Mesenteric fat pad (tissue), 1 donor: ENCODE results near the gene RBM6. TPM values are rescaled to one million over a fixed set of nuclear protein-coding genes. Genes with fewer than 3 reads are reported as not detected.

Experiments
- DNase-seq: peaks from one replicate; pipeline ENCODE4 v3.0.0-alpha.2; 2020; ENCODE audit warnings: low spot score
- total RNA-seq: library from RNA; stranded (reverse); fragmentation: NEBNext Ultra II Directional; extraction: Animal tissue kit (Norgen Biotek cat#: 25700); gene quantifications from one replicate; pipeline ENCODE4 v1.2.1, GENCODE V29; 2021
- donor health status: DM: yes; HTN: yes; CAD: no.

RBM6 gene
- total RNA-seq, 1 donor from 2014 or later = 79.6 TPM

GRCh38 chr3:50088725-50089608 lies 149.0 kb downstream of the RBM6 start, which contains the start of gene RBM5:
Gene RBM5 (plus strand): TSS chr3:50088919. CDS start chr3:50090435, 1,516 bp downstream.
- peak; percentile 97 for DNase-seq

DNA sequence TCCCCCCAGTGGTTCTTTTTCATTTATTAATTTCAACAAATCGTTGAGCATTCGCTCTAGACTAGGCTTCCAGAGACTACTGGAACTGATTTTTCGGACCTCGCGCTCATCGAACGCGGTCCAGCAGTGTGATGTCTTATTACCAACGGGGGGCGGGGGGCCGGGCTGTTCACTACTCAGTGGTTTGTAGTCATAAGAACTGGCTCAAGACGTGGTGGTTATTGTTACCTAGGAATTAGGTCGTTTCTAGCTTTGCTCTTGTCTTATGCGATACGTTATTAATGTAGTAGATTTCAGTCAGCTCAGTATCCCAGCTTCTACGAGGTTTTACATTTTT lies 149.6 kb downstream of the RBM6 start:
- no peak for DNase-seq

GRCh38 chr3:50090984-50091383 lies 151.0 kb downstream of the RBM6 start:
- no peak for DNase-seq

DNA sequence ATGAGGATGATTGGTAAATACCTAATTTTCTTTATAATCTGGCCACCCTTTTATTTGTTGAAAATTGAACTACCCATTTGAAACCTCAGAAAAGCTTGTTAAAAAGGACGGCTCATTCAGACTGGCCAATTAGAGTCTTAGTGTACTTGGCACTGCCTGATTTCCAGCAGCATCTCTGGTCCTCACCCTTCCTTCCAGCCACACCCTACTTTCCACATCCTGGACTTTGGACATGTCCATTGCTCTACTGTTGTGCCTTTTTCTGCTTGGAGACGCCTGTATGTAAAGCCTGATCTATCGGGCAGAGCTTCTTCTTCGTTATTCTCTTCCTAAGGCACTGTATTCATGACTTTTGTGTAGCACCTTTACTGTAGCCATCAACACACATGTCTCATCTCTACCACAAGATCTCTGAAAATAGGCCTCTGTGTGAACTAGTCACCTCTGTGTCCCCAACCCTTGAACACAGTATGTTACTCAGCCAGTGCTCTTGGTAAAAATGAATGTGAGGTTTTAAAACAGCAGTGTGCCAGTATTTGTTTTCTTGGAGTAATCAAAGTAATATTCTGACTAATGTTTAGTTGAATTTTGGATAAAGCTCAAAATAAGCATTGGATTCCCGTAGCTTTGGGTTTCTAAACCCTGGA lies 155.5 kb downstream of the RBM6 start:
- DNase-seq = no peak

DNA sequence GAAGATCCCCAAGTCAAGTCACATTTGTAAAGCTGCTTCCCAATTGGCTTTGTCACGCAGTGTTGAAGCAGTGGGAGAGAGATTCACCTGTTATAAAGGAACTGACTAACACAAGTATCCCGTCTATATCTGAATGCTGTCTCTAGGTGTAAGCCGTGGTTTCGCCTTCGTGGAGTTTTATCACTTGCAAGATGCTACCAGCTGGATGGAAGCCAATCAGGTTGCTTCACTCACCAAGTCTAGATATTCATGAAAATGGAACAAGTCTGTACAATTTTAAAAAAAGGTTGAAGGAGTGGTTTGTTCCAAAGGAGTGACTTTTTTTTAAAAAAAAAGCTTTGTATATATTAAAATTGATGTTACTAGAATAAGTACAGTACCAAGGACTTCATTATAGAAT lies 160.4 kb downstream of the RBM6 start:
- no peak for DNase-seq

DNA sequence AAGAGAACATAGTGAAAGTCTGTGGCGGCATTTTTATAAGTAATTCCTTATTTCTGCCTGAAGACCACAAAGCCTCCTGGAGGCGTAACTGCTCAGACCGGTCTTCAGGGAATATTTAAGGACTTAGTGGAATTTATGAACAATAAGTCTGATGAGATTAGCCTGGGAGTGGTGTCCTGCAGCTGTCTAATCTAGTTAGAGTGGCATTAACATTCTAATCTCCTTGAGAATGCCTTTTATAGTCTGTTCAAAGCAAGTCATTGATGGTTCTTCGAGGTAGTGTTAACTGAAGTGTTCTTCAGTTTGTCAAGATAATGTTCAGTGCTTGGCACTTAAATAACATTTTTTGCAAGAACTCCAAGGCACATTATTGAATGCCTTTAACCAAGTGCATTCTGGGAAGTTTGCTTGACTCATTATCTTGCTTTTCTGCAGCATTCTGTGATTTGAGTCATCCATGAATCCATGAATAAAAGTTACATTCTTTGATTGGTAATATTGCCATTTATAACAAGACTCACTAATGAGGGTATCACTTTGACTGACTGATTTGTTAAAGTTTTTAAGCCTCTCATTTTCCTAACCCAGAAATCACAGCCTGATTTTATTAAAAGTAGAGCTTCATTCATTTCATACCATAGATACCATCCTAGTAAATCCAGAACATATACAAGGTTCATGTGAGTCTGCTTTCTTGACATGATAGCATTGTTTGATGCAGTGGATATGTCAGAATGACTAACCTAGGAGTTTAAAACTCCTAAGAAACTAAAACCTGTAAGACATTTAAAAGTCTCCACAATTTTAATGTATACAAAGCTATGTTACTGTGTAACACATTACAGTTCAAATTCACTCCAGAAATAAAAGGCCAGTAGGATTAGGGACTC lies 161.3 kb downstream of the RBM6 start:
- no peak for DNase-seq

- DNase-seq = no peak
Observed at GRCh38 chr3:50102558-50102957, 162.6 kb downstream of the RBM6 start.

GRCh38 chr3:50111757-50112156 lies 171.8 kb downstream of the RBM6 start:
- no peak for DNase-seq

GRCh38 chr3:50112462-50112861 lies 172.5 kb downstream of the RBM6 start:
- DNase-seq = no peak

GRCh38 chr3:50117120-50117519 lies 177.2 kb downstream of the RBM6 start:
- DNase-seq = no peak

DNA sequence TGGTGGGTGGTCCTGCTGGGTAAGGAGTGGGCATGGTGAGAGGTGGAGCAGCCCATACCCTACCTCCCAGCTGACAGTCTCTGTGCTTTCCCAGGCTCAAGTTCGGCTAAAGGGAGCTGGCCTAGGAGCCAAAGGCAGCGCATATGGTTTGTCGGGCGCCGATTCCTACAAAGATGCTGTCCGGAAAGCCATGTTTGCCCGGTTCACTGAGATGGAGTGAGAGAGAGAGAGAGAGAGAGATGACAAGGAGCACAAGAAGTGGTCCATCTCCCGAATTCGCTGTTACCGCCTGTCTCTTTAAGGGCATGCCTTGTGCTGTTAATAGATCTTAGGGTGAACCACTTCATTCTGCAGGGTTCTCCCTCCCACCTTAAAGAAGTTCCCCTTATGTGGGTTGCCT lies 178.3 kb downstream of the RBM6 start:
- no peak for DNase-seq

- DNase-seq = no peak
Observed at GRCh38 chr3:50119786-50120185, 179.8 kb downstream of the RBM6 start.

DNA sequence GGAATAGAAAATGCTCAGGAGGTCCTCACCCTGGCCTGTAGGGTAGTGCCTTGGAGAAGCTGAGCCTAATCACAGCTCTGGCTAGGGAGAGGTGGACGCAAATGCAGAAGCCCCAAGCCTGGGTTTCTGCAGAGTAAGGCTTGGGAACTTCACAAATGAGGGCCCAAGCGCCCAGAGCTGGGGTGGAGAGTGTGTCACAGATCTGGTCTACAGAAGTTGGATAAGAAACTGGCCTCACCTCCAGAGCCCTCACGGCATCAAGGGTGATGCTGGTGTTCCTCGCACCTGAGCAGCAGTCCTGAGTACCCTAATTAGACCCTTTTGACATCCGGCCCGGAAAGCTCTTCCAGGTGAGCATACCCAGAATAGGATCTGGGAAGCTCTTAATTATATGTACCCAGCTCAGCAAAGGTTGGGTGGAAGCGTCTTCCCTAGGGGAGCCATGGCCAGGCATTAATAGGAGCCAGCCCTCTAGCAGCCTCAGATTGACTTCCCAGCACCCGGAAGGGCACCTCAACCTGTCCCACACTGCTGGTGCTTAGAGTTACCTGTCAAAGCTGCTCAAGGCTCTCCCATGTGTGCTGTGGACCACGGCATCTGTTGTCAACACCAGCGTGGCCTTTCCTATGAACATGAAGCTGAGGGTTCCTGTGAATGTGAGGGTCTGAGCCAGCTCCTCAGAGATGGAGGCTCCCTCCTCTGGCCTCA lies 180.6 kb downstream of the RBM6 start:
- no peak for DNase-seq

DNA sequence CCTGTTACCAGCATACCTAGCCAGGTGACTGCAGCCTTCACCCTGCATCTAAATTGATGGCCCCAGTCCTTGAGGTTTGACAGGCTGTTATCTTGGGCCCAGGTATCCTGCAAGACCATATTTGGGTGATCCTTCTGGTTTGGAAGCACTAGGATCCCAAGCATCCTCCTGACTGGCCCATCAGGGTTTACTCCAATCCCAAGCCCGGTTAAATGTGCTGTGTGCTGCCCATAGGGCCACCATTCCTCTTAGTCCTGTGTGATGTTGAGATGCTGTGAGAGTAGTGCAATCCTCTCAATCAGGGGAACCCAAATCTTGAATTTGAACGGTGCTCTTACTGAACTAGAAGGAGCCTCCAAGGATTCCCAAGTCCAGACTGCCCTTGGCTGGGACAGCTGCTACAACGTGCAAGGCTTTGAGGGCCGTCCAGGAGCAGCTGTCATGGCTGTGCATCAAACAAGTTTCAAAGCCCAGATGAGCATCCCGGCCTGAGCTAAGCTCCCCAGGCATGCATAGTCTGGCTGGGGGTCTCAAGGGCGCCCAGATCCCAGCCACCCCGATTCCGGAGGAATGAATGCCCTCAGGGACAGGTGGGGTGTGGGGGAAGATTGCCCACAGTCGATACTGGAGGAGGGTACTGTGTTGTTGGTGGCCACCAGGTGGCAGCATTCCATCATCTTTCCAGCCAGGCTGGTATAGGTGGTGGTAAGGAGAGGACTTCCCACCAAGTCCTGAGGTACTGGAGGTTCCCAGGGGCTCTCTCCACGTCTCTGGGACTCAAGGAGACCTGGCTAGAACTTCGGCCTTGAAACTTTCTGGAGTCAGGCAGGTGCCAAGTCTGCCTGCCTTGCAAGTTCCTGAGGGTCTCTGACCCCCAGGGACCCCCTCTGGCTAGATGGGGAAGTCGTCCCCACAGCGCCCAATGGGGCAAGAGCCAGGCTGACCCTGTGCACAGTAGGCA lies 181.4 kb downstream of the RBM6 start:
- no peak for DNase-seq

- DNase-seq = no peak
Observed at GRCh38 chr3:50122071-50122470, 182.1 kb downstream of the RBM6 start.

DNA sequence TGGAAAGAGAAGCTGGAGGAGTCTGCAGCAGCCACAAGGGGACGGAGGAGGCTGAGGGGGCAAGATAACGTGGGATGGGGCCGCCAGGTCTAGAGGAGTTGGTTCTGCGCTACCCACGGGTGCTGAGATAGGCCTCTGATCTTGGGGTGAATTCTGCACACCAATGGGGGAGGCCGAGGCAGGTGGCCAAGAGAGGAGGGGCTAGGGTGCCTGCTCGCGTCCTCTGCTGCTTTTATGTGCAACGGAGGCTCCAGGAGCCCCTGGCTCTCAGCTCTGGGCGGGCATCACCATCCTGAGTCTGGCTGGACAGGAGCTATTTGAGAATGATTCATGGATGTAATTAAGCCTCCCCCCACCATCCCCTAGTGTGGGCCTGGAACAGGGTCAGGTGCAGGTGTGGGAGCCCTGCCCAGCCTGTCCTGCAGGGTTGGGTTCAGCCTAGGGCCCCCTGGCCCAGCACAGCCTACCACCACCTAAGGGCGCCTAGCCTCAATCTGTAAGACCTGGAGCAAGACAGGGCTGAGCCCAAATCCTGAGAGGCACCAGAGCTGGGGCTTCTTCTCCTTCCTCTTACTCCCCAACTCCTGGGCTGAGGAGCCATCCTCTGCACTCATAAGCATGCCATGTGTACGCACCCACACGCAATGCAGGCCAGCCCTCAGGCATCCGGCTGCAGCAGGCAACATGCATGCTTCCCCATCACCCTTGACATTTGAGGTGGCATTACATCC lies 182.9 kb downstream of the RBM6 start:
- no peak for DNase-seq

- no peak for DNase-seq
Observed at GRCh38 chr3:50123394-50124051, 183.6 kb downstream of the RBM6 start.

DNA sequence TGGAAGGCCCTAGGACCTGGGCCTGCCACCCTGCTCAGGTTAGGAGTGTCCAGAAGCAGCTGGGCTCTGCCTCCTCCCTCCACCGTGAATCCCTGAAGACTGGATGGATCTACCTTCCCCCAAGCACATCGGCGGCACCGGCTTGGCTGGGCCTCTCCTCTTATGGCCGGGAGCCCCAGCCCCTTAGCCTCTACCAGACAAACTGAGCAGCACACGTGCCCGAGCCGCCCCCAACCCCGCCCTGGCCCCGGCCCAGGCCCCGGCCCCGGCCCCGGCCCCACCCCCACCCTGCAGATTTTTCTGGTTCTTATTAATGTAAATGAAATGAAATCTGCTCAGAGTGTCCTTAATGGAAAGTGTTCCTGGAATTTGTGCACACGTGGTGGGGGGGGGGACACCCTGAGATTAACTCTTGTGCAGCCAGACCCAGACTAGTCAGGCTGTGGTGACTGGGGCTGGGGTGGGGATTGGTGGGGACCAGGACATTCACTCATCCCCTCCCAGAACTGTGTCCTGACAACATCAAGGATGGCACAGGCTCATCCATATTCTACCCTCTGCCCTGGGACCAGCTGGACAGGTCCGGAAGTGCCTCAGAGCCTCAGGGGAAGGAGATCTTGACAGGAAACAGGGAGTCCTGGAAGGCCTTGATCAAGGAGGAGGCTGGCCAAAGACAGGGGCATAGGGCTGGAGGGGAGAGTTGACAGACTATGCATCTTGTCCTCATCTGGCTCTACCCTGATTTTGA lies 184.3 kb downstream of the RBM6 start:
- DNase-seq = no peak
